GM12878 (cell line): ENCODE data around the gene PRKG1. TPM values are rescaled to one million over a fixed set of nuclear protein-coding genes. Genes with fewer than 3 reads are reported as not detected.

Experiments used
- ATAC-seq: fragments of 200-7000 bp; cut with Tn5 transposase; 3 replicates; pipeline ENCODE4 v1.9.1; 2020; ENCODE audit warnings: mild to moderate bottlenecking, moderate library complexity
- BruUV-seq: library from RNA; stranded (reverse); fragments of 400-500 nt; replicated peaks from 2 replicates; lab custom pipeline; 2021; lab: Mats Ljungman, UMichigan
- CTCF ChIA-PET: fragments of 300-600 bp; sonication (Branson Sonifier 250); formaldehyde crosslinking; extraction: SDS; loops from one replicate; lab custom pipeline; 2021; ENCODE audit warnings: inconsistent platforms; lab: Yijun Ruan, JAX
- POLR2A ChIA-PET: fragments of 350-600 bp; formaldehyde crosslinking; extraction: SDS; loops from one replicate; lab custom pipeline; 2021; ENCODE audit warnings: inconsistent platforms; lab: Charles Lee
- RAD21 ChIA-PET: fragments of 300-600 bp; sonication (Branson Sonifier 250); formaldehyde crosslinking; loops from one replicate; lab custom pipeline; 2023; ENCODE audit warnings: antibody characterized with exemption; ENCODE audit not compliant: unreplicated experiment; lab: Charles Lee
- SMC1A ChIA-PET: fragments of 300-600 bp; sonication (Branson Sonifier 250); formaldehyde crosslinking; loops from one replicate; lab custom pipeline; 2023; ENCODE audit not compliant: unreplicated experiment, uncharacterized antibody; lab: Charles Lee
- DNase-seq: peaks from one replicate; pipeline ENCODE4 v3.0.0-alpha.2; 2011; ENCODE audit warnings: low read depth, low spot score
- FAIRE-seq: peaks from 3 replicates; lab custom pipeline; 2011; peaks lifted over from hg19 to GRCh38; lab: Jason Lieb, UNC
- H2AFZ ChIP-seq: 2 replicates; pipeline ENCODE4 v1.6.0; 2011; ENCODE audit warnings: low read depth, low read length, control low read depth; ENCODE audit not compliant: control insufficient read depth
- H3K27ac ChIP-seq: 2 replicates; pipeline ENCODE4 v1.5.1; 2011; ENCODE audit warnings: control low read depth; ENCODE audit not compliant: control insufficient read depth, insufficient read depth
- H3K27me3 ChIP-seq, 2 experiments: replicated peaks in 1 of 2; 2 replicates each; pipeline versions ENCODE4 v1.6.0 to v1.6.1; 2011; ENCODE audit warnings: low read length in 1 of 2; ENCODE audit not compliant: control insufficient read depth in 2 of 2, insufficient read depth in 2 of 2
- H3K36me3 ChIP-seq, 2 experiments: 2 replicates each; pipeline ENCODE4 v1.5.1; 2011; ENCODE audit warnings: low read length in 1 of 2; ENCODE audit not compliant: control insufficient read depth in 2 of 2, insufficient read depth in 2 of 2
- H3K4me1 ChIP-seq: 2 replicates; pipeline ENCODE4 v1.6.1; 2011; ENCODE audit warnings: mild to moderate bottlenecking, low read length, moderate library complexity, mixed read lengths; ENCODE audit not compliant: control insufficient read depth, insufficient read depth
- H3K4me2 ChIP-seq: 2 replicates; pipeline ENCODE4 v1.6.0; 2011; ENCODE audit warnings: control low read depth; ENCODE audit not compliant: control insufficient read depth, insufficient read depth
- H3K4me3 ChIP-seq: fragments of 200-600 bp; sonication (generic); 2 replicates; pipeline ENCODE4 v1.5.1; 2016
- H3K79me2 ChIP-seq: 2 replicates; pipeline ENCODE4 v1.6.0; 2011; ENCODE audit warnings: low read length; ENCODE audit not compliant: control insufficient read depth, insufficient read depth
- H3K9ac ChIP-seq: 2 replicates; pipeline ENCODE4 v1.8.0; 2011; ENCODE audit warnings: low read length, control low read depth, mixed read lengths; ENCODE audit not compliant: control insufficient read depth, insufficient read depth
- H3K9me3 ChIP-seq: replicated peaks from 3 replicates; pipeline ENCODE4 v1.5.1; 2011; ENCODE audit warnings: mild to moderate bottlenecking, low read length; ENCODE audit not compliant: control insufficient read depth, insufficient read depth
- H4K20me1 ChIP-seq: 2 replicates; pipeline ENCODE4 v1.6.0; 2011; ENCODE audit not compliant: control insufficient read depth, insufficient read depth
- BMI1 ChIP-seq: fragments of 450-650 bp; IDR thresholded peaks from 2 replicates; pipeline ENCODE4 v1.6.1; 2016; ENCODE audit warnings: mild to moderate bottlenecking, moderate library complexity, borderline replicate concordance
- HDAC2 ChIP-seq: fragments of 200-600 bp; sonication (generic); IDR thresholded peaks from 2 replicates; pipeline ENCODE4 v1.6.1; 2017
- JUNB ChIP-seq: IDR thresholded peaks from 2 replicates; pipeline ENCODE4 v1.6.1; 2016; ENCODE audit warnings: antibody characterized with exemption, mild to moderate bottlenecking
- MYB ChIP-seq: fragments of 150-350 bp; IDR thresholded peaks from 2 replicates; pipeline ENCODE4 v1.6.1; 2014; ENCODE audit warnings: mild to moderate bottlenecking, low read depth, low read length, borderline replicate concordance
- SREBF2 ChIP-seq: IDR thresholded peaks from 2 replicates; pipeline ENCODE4 v1.6.1; 2012; ENCODE audit warnings: mild to moderate bottlenecking, low read length
- ZNF384 ChIP-seq: IDR thresholded peaks from 2 replicates; pipeline ENCODE4 v1.6.1; 2012; ENCODE audit warnings: low read depth, mild to moderate bottlenecking, low read length, improper control_type of control experiment, borderline replicate concordance
- WGBS: methylation state at CpG from one replicate; pipeline ENCODE4 v1.1.6; 2016; ENCODE audit warnings: low lambda C conversion rate; ENCODE audit not compliant: insufficient replicate concordance, insufficient coverage; ENCODE audit errors: missing lambda C conversion rate; 5-methylcytosine and 5-hydroxymethylcytosine counted together
- in situ Hi-C: fragments of 300-500 bp; cut with MboI; formaldehyde crosslinking; loops from 9 replicates; pipeline ENCODE4 v1.14.3; 2018; ENCODE audit warnings: mixed read lengths
- intact Hi-C: fragments of 100-400 bp; cut with micrococcal nuclease; formaldehyde crosslinking; loops from one replicate; pipeline ENCODE4 v1.14.2; 2022; ENCODE audit not compliant: unreplicated experiment
- polyA plus RNA-seq, 11 experiments: library from polyadenylated mRNA; depleted of rRNA in 4 of 11; unstranded in 6 of 11; stranded (reverse) in 5 of 11; fragments of >200 nt; fragmentation: Nextera tagmentation in 4 of 11; fragmentation: Illumina TruSeq in 1 of 11; extraction: Ambion mirVana in 4 of 11; extraction: Trizol in 1 of 11; gene quantifications; 1 replicate in 1 of 11; 2 replicates in 10 of 11; pipeline versions ENCODE4 v1.2.1 to v1.2.3, GENCODE V29; 2011 to 2016; ENCODE audit warnings: inconsistent platforms in 2 of 11, missing spikeins in 2 of 11, low read depth in 1 of 11
- total RNA-seq, 4 experiments: library from RNA; depleted of rRNA in 3 of 4; stranded (reverse); fragments of >200 nt in 3 of 4; fragmentation: Illumina TruSeq in 1 of 4; extraction: Trizol in 1 of 4; gene quantifications; 2 replicates each; pipeline versions ENCODE4 v1.2.1 to v1.2.3, GENCODE V29; 2013 to 2021
- TF ChIP-seq, protein P1 (sequence below): fragments of 450-650 bp; IDR thresholded peaks from 2 replicates; pipeline ENCODE4 v1.6.1; 2016; ENCODE audit warnings: mild to moderate bottlenecking

PRKG1 gene
- total and polyA plus RNA-seq, 10 of the 15 experiments (the other 5 are each of a cell fraction or from before 2014, with no cell fraction given) = 0.04 to 0.05 TPM; not detected in 8

DNA sequence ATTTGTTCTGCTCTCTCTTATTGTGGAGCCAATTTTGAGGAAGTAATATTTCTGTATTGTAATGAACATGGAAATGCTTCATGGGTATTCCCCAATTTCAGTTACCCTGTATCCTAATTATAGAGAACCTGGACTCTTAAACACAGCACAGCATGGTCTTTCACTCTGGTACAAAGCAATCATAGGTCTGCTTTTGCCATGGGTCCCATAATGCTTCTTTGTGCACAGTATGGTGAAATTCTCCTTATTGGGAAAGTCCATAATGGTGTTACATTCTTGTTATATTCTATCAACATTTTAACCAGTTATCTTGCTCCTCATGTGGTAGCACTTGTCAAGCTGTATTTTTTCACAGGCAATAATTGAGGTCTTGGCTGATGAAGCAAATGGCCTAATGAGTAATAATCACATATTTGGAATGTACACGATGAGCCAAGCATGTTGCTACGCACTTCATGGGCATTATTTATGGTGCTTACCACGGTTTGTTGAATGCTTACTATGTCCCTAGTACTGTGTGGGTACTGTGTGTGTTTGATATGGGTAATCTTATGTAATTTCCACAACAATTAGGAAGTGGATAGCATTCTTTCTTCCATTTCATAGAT, 42.9 kb downstream of the PRKG1 start:
- CTCF ChIA-PET = no interaction called here
- H4K20me1 ChIP-seq = no peaks in the 10 kb centered on the region
- no peak for DNase-seq
- intact Hi-C loops = no loop called here
- no peak for FAIRE-seq
- H3K4me2 ChIP-seq = no peak overlapping the region
- no peak for TF ChIP-seq HDAC2
- TF ChIP-seq, all 136 proteins: peak for 0
- SMC1A ChIA-PET = no interaction called here
- H3K27ac ChIP-seq = no peak overlapping the region
- H3K36me3 ChIP-seq = no peaks in the 10 kb centered on the region
- in situ Hi-C loops = no loop called here
- no peaks in the 10 kb centered on the region for H3K79me2 ChIP-seq
- ATAC-seq = no peak
- H3K4me3 ChIP-seq = no peak overlapping the region
- no peak overlapping the region for H3K9ac ChIP-seq
- no TSS peak for BruUV-seq
- RAD21 ChIA-PET = no interaction called here
- POLR2A ChIA-PET = no interaction called here
- no peaks in the 10 kb centered on the region for H3K9me3 ChIP-seq
- H3K27me3 ChIP-seq = no peaks in the 10 kb centered on the region
- 27% methylated on average over 3 of the region's 3 CpGs for whole genome bisulfite sequencing
- H2AFZ ChIP-seq = no peak overlapping the region
- no peaks in the 10 kb centered on the region for H3K4me1 ChIP-seq

DNA sequence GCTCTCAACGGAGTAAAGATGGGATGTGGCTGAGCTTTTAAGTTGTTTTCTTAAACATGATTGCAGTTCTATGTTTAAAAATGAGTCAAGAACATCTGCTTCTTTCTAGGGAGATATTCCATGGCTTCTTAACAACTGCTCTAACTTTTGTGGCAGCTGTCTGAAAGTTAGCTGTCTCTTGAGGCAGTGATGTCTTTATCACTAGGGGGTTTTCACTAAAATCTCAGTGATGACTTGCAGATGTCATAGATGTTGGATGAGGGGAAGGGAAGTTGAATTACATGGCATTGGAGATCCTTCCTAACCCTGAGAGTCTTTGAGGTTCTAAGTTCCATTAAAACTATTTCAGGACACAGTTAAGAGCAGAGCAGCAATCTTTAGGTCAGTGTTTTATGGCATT, 43.5 kb downstream of the PRKG1 start:
- TF ChIP-seq MYB (no peak), JUNB (no peak), ZNF384 (no peak), BMI1 (no peak), SREBF2 (no peak)
- TF ChIP-seq, protein P1, sequence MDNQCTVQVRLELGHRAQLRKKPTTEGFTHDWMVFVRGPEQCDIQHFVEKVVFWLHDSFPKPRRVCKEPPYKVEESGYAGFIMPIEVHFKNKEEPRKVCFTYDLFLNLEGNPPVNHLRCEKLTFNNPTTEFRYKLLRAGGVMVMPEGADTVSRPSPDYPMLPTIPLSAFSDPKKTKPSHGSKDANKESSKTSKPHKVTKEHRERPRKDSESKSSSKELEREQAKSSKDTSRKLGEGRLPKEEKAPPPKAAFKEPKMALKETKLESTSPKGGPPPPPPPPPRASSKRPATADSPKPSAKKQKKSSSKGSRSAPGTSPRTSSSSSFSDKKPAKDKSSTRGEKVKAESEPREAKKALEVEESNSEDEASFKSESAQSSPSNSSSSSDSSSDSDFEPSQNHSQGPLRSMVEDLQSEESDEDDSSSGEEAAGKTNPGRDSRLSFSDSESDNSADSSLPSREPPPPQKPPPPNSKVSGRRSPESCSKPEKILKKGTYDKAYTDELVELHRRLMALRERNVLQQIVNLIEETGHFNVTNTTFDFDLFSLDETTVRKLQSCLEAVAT = no peak
- intact Hi-C loops = no loop called here
- H3K4me2 ChIP-seq = no peak overlapping the region
- CTCF ChIA-PET = no interaction called here
- no peaks in the 10 kb centered on the region for H3K27me3 ChIP-seq
- POLR2A ChIA-PET = no interaction called here
- H3K27ac ChIP-seq = no peak overlapping the region
- H3K9me3 ChIP-seq = no peaks in the 10 kb centered on the region
- RAD21 ChIA-PET = no interaction called here
- 0% methylated on average over 1 of the region's 1 CpG for WGBS
- H2AFZ ChIP-seq = no peak overlapping the region
- ATAC-seq (no peak), FAIRE-seq (no peak), DNase-seq (no peak)
- SMC1A ChIA-PET = no interaction called here
- no peaks in the 10 kb centered on the region for H3K79me2 ChIP-seq
- no peaks in the 10 kb centered on the region for H4K20me1 ChIP-seq
- H3K36me3 ChIP-seq = no peaks in the 10 kb centered on the region
- H3K4me1 ChIP-seq = no peaks in the 10 kb centered on the region
- in situ Hi-C loops = no loop called here
- no peak overlapping the region for H3K4me3 ChIP-seq
- BruUV-seq = no TSS peak
- no peak overlapping the region for H3K9ac ChIP-seq
